GM21526 (cell line): ENCODE results near the gene FAM3C.
"Not testable (repeated sequence)": the region's sequence is repeated elsewhere in the genome, so short reads cannot be mapped to it uniquely, and the experiment has no call there.

Experiments used
- ATAC-seq: cut with Tn5 transposase; IDR thresholded peaks from one replicate; pipeline ENCODE4 v1.9.1; 2021; ENCODE audit warnings: moderate library complexity; ENCODE audit not compliant: unreplicated experiment, low FRiP score

Gene FAM3C, protein sequence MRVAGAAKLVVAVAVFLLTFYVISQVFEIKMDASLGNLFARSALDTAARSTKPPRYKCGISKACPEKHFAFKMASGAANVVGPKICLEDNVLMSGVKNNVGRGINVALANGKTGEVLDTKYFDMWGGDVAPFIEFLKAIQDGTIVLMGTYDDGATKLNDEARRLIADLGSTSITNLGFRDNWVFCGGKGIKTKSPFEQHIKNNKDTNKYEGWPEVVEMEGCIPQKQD

DNA sequence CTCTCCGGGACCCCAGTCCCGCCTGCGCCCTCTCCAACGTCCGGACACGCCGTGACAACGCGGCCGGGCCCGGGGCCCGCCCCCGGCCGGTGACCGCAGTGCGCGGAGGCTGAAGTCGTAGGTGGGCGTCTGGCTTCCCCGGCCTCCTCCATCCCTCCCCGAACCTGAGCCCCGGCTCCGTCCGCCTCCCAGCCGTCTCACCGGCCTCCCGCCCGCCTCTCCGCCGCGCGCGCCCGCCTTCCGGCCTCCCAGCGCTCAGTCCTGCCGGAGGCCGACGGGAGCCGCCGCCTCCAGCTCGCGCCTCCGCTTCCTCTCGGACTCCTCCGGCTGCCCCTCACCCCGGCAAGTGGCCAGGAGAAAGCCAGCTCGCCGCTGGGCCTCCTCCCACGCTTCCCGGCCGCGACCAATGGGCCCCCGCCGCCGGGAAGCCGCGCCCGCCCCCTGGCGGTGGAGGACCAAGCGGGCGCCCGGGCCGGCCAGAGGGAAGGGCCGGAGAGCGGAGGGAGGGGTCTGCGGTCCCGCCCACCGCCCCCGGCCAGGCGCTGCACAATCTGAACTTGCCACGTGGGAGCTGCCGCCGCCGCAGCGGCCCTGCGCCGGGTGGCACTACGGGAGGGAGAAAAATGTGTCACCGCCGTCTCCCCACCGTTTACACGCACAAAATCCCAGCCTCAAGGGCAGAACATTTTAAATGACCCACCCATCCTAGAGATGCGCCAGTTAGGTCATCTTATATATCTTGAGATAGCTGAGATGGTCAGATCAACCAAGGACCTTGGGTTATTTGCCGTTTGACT lies at the start of gene FAM3C:
Gene FAM3C (minus strand): TSS at position 348 of the 797 bp plus-strand sequence. CDS start 13,339 bp downstream, outside the sequence.
- ATAC-seq: peak; percentile 85

DNA sequence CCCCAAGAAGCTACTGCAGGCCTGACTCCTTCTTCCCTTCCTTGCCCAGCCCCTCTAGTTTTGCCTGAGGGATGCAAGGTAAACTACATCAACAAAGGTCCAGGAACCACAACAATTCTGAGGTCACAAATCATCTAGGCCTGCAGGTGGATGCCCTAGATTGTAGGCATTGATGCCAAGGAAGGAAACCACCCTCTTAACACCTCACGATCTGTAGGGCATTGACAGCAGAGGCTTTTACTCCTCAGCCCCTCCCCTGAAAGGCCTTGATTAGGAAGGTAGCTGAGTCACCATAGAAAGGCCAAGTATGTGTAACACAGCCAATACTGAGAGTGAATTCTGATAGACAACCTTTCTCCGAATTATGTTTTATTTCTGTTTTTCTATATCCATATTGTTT lies 46.7 kb upstream of the FAM3C start:
- ATAC-seq: no peak

DNA sequence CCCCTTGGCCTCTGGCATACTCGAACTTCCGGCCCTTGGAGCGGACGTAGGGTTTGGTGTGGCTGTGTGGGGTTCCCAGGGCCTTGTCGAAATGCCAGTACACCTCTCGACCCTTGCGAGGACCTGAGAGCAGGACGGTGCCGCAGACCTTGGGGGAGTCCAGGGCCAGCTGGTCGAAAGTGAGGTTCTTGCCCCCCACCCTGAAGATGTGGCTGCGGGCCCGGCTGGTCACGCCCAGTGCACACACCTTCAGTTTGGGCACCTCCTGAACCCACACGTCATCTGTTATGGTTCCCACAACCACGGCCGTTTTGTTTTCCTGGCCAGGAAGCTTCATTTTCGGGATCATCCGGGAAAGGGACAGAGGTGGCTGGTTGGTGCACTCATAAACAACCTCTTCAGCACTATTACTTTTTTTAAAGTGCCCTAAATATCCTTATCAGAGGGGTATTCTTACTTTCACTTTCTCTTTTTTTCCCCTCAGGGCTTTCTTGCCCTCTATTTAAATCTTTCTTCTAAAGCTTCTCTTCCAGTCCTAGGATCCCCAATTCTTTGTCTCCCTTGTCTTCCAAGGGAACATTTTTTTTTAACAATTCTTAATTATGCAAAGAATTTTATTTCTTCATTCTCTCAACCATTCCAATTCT lies 44.9 kb upstream of the FAM3C start:
- no peak for ATAC-seq

DNA sequence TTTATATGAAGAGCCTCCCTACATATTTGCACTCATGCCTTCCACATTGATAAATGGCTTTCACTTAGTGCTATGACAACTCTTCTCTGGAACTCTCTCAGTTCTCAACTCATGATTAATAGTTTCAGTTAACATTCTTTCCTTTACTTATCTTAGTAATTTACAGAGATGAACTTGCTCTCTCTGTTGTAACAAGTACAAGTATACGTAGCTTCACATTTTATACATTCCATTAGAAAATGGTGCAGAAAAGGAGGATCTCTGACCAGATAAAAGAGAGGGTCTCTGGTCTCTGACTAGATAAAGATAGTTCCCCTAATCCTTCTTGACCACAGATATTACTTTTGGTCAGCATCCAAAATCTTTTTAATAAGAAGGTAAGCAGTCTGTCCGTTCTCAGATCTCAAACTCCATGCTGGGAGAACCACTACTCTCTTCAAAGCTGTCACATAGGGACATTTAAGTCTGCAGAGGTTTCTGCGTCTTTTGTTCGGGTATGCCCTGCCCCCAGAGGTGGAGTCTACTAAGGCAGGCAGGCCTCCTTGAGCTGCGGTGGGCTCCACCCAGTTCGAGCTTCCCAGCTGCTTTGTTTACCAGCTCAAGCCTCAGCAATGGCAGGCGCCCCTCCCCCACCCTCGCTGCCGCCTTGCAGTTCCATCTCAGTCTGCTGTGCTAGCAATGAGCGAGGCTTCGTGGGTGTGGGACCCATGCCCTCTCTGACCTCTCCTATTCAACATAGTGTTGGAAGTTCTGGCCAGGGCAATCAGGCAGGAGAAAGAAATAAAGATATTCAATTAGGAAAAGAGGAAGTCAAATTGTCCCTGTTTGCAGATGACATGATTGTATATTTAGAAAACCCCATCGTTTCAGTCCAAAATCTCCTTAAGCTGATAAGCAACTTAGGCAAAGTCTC lies 42.2 kb upstream of the FAM3C start:
- ATAC-seq: not testable (repeated sequence)

DNA sequence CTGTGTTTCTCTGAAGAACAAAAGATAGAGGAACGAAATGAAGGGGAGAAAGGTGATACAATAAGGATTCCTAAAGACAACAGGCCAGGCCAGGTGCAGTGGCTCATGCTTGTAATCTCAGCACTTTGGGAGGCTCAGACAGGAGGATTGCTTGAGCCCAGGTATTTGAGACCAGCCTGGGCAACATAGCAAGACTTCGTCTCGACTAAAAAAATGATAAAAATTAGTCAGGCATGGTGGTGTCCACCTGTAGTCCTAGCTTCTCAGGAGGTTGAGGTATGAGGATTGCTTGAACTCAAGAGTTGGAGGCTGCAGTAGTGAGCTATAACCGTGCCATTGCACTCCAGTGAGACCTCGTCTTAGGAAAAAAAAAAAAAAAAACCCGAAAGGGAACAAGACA lies 41.4 kb upstream of the FAM3C start:
- ATAC-seq: no peak

DNA sequence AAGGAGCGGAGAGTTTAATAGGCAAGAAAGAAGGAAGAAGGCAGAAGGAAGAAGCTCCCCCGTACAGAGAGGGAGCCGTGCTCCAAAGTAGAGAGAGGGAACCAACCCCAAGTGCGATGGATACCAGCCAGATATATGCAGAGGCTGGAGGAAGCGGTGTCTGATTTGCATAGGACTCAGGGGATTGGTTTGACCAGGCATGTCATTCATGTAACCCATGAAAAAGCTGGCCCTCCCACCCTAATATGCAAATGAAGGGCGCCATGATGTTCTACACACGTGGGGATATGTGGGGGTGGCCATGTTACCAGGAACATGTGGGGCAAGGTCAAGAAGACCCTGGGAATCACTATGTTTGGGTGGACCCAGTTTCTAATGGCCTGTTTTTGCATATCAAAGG lies 40.6 kb upstream of the FAM3C start:
- ATAC-seq: no peak

DNA sequence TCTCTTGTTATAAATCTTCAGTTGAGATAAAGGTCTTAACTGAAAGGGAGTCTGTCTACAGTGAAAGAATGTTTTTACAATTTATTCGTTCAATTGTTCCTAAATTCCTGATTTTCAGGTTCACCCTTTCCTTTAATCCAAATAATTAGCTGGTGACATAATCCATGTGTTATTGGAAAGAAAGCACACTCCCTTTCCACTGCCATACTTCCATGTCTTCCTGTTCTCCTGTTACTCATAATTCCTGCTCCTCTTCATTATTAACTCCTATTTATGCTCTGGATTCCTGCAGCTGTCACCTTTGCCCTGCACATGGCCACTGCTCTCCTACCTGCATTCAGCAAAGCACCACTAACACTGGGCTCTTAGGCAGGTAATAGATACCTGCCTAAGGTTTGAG lies 40.0 kb upstream of the FAM3C start:
- ATAC-seq: no peak

DNA sequence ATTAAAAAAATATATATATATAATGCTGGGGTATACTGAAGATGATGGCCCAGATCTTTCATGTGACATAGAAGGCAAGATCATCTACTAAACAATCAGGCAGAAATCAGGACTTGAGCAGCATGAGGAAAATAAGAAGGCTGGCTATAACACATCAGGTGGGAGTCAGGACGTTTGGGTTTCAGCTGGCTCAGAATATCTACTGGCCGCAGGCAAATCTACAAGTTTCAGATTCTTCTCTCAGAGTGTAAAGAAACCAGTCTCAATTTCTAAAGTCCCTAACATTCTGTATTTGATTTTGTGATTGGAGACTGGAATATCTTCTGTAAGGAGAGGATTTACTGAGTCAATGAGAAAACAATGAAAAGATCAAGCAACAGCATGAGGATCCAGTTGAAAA lies 37.7 kb upstream of the FAM3C start:
- peak; percentile 61 for ATAC-seq

DNA sequence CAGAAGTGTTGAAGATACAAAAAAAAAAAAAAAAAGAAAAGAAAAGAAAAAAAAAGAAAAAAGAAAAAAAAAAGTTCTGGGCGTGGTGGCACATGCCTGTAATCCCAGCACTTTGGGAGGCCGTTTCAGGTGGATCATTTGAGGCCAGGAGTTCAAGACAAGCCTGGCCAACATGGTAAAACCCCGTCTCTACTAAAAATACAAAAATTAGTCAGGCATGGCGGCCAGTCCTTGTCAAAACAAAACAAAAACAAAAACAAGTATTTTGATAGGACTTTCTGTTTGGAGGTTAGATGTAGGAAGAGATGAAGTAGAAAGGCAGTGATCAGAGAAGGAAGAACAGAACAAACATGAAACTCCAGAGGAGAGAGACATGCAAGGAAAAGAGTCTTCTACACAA lies 36.4 kb upstream of the FAM3C start:
- ATAC-seq: peak; percentile 57

DNA sequence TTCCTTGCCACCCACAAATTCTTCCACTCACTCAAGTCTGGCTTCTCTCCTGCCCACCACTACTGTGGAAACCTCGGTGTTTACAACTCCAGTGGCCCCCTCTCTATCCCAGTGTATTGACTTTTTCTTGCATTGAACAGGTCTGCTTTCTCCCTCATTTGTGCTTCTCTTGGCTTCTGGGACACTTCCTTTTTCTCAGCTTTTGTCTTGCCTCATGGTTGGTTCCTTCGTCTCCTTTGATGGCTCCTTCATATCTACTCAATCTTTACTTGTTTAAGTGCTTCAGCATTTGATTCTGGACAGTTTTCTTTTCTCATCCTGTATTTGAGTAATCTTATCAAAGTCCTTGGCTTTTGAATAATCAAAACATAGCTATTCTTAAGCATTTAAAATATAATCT lies 35.9 kb upstream of the FAM3C start:
- ATAC-seq: no peak

DNA sequence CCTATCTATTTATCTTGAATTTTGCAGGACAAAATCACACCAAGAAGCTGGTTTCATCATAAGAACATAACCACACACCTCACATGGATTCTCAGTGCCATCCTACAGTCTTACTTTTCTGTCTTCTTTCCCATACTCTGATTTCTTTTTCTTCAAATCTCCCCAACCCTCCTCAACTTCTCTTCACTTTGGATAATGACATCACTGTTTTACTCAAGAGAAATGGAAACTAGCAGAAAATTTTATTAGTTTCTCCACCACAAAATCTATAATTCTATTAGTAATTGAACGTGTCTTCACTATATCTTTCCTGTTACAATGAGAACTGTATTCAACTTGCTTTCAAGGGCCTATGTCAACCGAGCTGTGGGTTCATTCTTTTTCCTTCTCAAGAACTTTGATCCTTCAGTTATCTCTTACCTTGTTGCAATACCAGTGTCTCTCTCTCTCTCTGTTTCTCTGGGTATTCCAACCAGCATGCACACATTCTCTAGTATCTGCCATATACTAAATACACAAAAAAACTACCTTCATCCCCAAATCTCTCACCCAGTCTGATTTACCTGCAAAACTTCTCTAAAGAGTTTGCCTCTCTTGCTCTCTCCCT lies 35.4 kb upstream of the FAM3C start:
- ATAC-seq: no peak

DNA sequence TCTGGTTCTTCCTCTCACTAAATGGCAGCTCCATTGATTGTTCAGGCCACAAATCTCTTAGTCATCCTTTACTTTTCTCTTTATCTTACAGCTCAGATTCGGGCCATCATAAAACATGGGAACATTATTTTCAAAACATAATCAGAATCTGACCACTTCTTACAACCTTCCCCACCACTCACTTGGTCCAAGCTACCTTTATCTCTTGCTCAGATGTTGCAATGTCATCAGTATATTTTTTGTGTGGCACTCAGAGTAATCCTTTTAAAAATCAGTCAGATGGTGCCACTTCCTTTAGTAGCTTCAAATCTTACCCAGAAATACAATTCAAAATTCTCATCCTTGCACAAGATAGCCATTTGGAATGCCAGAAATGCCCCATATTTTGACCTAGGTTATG lies 34.5 kb upstream of the FAM3C start:
- no peak for ATAC-seq

DNA sequence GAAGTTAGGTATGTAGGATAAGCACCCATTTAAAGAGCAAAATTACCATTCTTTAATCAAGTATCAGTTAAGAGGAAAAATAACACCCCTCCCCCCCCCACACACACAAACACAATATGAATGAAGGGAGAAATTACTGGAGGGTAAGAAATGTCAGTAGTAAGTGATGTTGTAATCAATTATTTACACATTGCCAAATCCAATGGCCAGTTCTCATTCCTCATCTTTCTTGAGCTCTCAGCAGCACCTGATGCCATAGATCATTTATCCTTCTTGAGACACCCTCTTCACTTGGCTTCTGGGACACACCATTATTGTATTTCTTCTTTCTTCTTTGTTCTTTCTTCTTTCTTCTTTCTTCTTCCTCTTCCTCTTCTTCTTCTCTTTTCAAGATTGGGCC lies 33.7 kb upstream of the FAM3C start:
- no peak for ATAC-seq

DNA sequence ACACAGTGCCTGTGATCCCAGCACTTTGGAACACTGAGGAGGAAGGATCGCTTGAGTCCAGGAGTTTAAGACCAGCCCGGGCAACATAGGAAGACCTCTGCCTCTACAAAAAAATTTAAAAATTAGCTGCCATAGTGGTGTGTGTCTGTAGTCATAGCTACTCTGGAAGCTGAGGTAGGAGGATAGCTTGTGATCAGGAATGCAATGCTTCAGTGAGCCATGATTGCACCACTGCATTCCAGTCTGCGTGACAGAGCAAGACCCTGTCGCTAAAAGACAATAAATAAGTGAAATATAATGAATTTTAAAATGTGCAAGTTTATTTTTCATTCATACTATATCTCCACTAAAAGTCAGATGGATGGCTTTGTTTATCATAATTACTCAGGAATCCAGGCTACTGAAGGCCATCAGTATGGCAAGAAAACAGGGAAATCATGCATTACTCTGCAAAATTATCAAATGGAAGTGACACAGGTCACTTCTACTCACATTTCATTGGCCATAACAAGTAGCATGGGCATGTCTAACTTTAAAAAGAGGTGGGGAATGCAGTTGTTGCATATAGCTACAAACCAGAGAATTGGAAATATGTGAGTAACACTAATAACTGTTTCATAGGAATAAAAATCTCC lies 32.9 kb upstream of the FAM3C start:
- no peak for ATAC-seq

DNA sequence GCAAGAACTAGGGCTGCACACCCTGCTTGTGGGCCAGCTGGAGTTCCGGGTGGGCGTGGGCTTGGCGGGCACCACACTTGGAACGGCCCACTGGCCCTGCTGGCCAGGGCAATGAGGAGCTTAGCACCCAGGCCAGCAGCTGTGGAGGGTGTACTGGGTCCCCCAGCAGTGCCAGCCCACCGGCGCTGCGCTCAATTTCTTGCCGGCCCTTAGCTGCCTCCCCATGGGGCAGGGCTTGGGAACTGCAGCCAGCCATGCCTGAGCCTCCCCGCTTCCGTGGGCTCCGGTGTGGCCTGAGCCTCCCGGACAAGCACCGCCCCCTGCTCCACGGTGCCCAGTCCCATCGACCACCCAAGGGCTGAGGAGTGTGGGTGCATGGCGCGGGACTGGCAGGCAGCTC lies 25.6 kb upstream of the FAM3C start:
- not testable (repeated sequence) for ATAC-seq

DNA sequence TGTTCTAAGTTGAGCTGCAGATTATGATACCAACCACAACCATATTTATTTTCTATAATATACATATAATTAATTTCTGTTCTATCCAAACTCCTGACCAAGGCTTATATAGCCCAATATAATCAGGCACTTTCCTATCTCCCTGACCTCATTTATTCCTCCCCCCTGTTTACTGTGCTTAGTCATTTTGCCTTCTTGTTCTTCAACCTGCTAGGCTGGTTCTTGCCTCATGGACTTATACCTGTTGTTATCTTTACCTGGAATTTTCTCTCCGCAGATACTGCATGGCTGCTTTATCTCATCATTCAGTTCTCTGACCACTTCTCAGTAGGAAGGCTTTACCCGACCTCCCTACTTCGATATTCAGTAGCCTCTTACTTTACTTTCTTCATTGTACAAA lies 24.9 kb upstream of the FAM3C start:
- ATAC-seq: no peak

DNA sequence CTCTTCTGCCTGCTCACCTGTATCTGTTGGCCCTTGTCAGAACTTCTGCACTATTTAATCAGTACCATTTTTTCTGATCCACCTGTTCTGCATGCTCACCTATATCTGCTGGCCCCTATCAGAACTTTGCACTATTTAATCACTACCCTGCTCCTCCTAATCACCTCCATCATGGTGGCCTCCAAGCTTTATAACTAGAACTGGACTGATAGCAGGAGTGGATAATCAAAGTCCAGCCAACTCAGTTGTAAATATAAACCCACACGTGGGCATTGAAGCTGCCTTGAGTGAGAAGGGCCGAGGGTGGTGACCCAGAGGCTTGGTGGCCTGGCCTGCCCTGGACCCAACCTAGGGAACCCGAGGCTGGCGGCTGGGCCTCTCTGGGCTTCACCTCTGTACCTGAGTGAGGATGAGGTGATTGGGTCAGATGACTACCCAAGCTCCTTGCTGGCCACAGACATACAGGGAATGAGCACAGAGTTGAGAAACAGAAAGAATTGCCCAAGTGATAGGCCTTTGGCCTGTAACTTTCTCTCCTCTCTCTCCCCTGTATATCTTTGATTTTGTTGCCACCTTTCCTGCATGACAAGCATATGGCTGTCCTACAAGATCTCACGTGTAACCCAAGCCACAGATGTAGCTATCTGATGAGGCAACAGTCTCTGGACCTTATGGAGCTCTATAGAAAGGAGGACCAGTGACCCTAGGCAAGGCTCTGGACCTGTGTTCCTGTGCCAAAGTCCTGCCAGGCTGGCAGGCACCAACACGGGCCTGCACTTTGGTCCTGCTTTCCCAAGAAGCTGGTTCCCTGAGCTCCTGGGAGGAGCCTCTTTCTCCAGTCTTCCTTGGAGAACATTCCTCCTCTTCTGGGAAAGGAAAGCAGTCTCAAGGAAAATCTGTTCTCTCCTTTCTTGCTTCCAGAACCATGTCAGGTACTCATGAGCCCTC lies 23.4 kb upstream of the FAM3C start:
- no peak for ATAC-seq

DNA sequence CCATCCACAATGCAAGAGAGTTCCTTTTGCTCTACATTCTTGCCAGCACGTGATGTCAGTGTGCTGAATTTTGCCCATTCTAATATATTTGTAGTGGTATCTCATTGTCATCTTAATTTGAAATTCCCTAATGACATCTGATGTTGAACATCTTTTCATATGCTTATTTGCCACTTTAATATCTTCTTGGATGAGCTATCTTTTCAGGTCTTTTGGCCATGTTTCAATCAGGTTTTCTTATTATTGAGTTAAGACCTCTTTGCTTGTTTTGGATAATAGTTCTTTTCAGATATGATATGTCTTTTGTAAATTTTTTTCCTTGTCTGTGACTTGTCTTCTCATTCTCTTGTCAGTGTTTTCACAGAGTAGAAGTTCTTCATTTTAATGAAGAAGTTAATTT lies 20.4 kb upstream of the FAM3C start:
- ATAC-seq: no peak

DNA sequence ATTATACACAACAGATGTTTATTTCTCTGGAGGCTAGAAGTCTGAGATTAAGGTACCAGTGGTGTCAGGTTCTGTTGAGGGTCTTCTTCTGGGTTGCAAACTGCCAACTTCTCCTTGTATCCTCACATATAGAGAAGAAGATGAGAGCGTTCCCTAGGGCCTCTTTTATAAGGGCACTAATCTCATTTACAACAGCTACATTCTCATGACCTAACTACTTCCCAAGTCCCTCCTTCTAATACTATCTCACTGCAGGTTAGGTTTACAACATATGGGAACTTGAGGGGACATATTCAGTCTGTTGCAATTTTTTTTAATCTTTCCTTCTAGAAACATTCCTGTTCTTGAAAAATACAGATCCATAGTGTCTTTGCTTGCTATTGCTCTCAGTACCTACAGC lies 18.3 kb upstream of the FAM3C start:
- no peak for ATAC-seq
